Esophagus squamous epithelium (tissue), 4 donors: Measurements from ENCODE around the gene THY1.

Experiments used
- POLR2A ChIP-seq, 4 donors: fragments of 450-650 bp; IDR thresholded peaks; one replicate each; pipeline ENCODE4 v1.6.1; 2017; ENCODE audit warnings: antibody characterized with exemption in 4 of 4, mild to moderate bottlenecking in 4 of 4, moderate library complexity in 3 of 4
- TF ChIP-seq, protein P1 (sequence below), 6 experiments: fragments of 450-650 bp in 4 of 6; fragments of 200-600 bp in 2 of 6; sonication (generic) in 2 of 6; IDR thresholded peaks; one replicate each; pipeline ENCODE4 v1.5.1; 2016 to 2019; ENCODE audit warnings: antibody characterized with exemption in 6 of 6, mild to moderate bottlenecking in 4 of 6, moderate library complexity in 4 of 6

DNA sequence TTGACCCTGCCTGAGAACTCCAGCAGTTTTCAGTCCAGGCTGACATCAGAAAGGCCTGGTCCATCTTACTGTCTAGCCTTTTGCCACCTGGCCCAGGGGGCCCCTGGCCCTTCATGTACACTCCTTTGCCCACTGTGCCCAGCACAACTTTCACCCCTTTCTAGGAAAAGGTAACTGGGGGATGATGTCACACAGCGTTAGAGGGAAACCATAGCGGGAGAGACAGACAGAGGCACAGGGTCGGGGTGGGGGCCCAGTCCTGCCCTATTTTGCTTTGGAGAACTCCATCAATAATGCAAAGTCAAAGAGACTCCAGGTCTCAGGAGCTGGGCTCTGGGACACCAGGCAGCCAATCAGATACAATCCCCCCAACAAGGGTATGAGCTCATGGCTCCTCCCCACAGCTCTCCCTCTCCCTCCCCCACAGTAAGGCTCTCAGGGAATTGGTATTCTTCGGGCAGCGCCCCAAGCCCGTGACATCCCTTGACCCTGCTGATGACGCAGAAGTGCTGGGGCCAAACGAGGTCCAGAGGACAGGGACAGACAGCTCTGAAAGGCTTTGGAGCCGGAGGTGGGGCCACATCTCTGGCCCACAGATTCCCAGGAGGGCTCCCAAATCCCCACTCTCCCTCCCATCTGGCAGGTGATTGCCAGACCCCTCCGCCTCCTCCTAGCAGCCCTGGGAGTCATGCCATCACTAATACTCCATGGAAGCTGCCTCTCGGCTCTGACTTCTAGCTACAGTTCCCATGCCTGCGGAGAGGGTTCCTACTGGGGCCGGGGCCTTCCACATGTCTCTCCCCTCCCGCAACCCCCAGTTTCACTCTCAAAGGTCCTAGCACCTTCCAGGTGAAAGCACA lies 47.4 kb downstream of the THY1 start:
- TF ChIP-seq, protein P1, sequence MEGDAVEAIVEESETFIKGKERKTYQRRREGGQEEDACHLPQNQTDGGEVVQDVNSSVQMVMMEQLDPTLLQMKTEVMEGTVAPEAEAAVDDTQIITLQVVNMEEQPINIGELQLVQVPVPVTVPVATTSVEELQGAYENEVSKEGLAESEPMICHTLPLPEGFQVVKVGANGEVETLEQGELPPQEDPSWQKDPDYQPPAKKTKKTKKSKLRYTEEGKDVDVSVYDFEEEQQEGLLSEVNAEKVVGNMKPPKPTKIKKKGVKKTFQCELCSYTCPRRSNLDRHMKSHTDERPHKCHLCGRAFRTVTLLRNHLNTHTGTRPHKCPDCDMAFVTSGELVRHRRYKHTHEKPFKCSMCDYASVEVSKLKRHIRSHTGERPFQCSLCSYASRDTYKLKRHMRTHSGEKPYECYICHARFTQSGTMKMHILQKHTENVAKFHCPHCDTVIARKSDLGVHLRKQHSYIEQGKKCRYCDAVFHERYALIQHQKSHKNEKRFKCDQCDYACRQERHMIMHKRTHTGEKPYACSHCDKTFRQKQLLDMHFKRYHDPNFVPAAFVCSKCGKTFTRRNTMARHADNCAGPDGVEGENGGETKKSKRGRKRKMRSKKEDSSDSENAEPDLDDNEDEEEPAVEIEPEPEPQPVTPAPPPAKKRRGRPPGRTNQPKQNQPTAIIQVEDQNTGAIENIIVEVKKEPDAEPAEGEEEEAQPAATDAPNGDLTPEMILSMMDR (IDR thresholded peaks at IDR 0.05) = no peak
- no peak for TF ChIP-seq POLR2A (IDR thresholded peaks at IDR 0.05)
